ENCODE results near the gene FBXO44. TPM values are rescaled to one million over a fixed set of nuclear protein-coding genes. Genes with fewer than 3 reads are reported as not detected.
A peak's percentile ranks its signal among the peaks of the same experiment; 100 is the strongest.

FBXO44 gene
- total and polyA plus RNA-seq, 2 donors from 2014 or later = 22.5 to 66.6 TPM

DNA sequence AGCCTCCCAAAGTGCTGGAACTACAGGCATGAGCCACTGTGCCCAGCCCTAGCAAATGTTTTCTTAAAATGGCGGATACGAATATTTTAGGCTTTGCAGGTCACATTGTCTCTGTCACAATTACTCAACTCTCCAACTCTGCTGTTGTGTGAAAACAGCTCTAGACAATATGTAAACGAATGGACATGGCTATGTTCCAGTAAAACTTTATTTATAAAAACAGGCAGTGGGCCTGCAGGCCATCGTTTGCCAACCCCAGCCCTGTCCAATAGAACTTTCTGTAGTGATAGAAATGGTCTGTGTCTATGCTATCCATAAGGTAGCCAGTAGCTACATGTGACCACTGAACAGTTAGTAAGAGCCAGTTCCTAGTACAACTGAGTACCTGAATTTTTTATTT is 5.1 kb downstream of the FBXO44 start:
- no peak for DNase-seq
- Histone ChIP-seq H3K9ac (ENCODE audit: low read length in 3 of 3) (no peak overlapping the region), H3K36me3 (ENCODE audit: control insufficient read depth in 2 of 3, insufficient read depth in 3 of 3, low read length in 3 of 3) (peaks cover 0 to 2% (median 0%) of the 10 kb centered on the region in 3 donors), H3K4me3 (ENCODE audit: low read length in 3 of 3) (no peak overlapping the region), H3K9me3 (ENCODE audit: control insufficient read depth in 2 of 3, insufficient read depth in 1 of 3, low read length in 3 of 3) (no peaks in the 10 kb centered on the region), H3K27me3 (ENCODE audit: control insufficient read depth, insufficient read depth, low read length) (no peaks in the 10 kb centered on the region), H3K4me1 (ENCODE audit: control insufficient read depth in 2 of 3, insufficient read depth in 2 of 3, low read depth in 1 of 3, low read length in 3 of 3) (peaks cover 0 to 5% (median 0%) of the 10 kb centered on the region in 3 donors), H3K27ac (ENCODE audit: low read depth in 2 of 2, low read length in 2 of 2) (no peak overlapping the region)
- FAIRE-seq = no peak
- TF ChIP-seq, protein P1, sequence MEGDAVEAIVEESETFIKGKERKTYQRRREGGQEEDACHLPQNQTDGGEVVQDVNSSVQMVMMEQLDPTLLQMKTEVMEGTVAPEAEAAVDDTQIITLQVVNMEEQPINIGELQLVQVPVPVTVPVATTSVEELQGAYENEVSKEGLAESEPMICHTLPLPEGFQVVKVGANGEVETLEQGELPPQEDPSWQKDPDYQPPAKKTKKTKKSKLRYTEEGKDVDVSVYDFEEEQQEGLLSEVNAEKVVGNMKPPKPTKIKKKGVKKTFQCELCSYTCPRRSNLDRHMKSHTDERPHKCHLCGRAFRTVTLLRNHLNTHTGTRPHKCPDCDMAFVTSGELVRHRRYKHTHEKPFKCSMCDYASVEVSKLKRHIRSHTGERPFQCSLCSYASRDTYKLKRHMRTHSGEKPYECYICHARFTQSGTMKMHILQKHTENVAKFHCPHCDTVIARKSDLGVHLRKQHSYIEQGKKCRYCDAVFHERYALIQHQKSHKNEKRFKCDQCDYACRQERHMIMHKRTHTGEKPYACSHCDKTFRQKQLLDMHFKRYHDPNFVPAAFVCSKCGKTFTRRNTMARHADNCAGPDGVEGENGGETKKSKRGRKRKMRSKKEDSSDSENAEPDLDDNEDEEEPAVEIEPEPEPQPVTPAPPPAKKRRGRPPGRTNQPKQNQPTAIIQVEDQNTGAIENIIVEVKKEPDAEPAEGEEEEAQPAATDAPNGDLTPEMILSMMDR (IDR thresholded peaks at IDR 0.05; ENCODE audit: borderline replicate concordance, extremely low read depth, insufficient read depth) = no peak
- intact Hi-C loops (cut with DNase I) = loop anchor here (10.0 kb wide), 1 partner anchor 55 kb away; no protein-coding TSS in a partner anchor

DNA sequence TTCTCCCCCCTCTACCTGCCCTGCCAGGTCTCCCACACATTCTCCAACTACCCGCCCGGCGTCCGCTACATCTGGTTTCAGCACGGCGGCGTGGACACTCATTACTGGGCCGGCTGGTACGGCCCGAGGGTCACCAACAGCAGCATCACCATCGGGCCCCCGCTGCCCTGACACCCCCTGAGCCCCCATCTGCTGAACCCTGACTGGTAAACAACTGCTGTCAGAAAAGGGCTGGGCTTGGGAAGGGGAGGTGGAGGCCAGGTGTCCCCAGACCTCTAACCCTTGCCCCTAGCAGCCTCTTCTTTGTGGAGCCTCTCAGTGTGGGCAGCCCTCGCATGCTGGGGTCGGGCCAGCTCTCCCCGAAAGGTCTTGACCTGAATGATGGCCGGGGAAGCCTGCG is 6.4 kb downstream of the FBXO44 start:
- TF ChIP-seq, protein P1 (IDR thresholded peaks at IDR 0.05; ENCODE audit: borderline replicate concordance, extremely low read depth, insufficient read depth) = no peak
- Histone ChIP-seq H3K9me3 (ENCODE audit: control insufficient read depth in 2 of 3, insufficient read depth in 1 of 3, low read length in 3 of 3) (no peaks in the 10 kb centered on the region), H3K36me3 (ENCODE audit: control insufficient read depth in 2 of 3, insufficient read depth in 3 of 3, low read length in 3 of 3) (peaks cover 0 to 2% (median 0%) of the 10 kb centered on the region in 3 donors), H3K27ac (ENCODE audit: low read depth in 2 of 2, low read length in 2 of 2) (no peak overlapping the region), H3K9ac (ENCODE audit: low read length in 3 of 3) (no peak overlapping the region), H3K27me3 (ENCODE audit: control insufficient read depth, insufficient read depth, low read length) (no peaks in the 10 kb centered on the region), H3K4me1 (ENCODE audit: control insufficient read depth in 2 of 3, insufficient read depth in 2 of 3, low read depth in 1 of 3, low read length in 3 of 3) (no peaks in the 10 kb centered on the region), H3K4me3 (ENCODE audit: low read length in 3 of 3) (no peak overlapping the region)
- DNase-seq = no peak
- intact Hi-C loops (cut with DNase I) = loop anchor here (10.0 kb wide), 1 partner anchor 54 kb away; no protein-coding TSS in a partner anchor
- FAIRE-seq = no peak

DNA sequence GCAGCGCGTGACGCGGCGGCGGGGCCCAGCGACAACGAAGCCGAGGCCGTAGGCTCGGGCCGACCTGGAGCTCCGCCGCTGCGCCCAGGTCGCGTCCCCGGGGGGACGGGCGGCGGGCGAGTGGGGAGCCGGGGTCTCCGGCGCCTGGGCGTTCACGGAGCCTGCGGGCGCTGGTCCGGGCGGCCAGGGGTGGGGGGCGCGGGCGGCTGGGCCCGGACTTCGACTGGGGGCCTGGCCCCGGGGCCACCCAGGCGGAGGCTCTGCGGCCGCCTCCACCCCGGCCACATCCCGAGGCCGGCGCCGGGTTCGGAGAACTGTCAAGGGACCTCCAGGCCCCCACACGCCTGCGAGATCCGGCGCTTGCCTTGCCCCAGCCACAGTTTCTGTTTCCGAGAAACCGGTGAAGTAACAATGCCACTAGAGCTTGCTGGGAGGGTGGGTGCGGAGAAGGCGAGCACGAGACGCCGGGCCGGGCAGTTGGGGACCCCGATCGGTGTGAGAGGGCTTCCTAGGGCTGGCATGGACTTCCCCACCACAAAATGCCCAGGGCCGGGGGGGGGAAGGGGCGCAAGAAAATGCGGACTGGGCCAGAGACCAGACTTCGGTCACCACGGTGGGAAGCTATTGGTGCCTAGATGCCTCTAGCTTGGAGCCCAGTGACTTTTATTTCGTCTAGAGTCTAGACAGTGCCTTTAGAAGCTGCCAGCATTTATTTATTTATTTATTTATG is 9.8 kb downstream of the FBXO44 start:
- Histone ChIP-seq H3K4me3 (ENCODE audit: low read length in 3 of 3) (peak overlapping the region in 2 of 3 donors; percentile 5 to 64), H3K4me1 (ENCODE audit: control insufficient read depth in 2 of 3, insufficient read depth in 2 of 3, low read depth in 1 of 3, low read length in 3 of 3) (no peaks in the 10 kb centered on the region), H3K27ac (ENCODE audit: low read depth in 2 of 2, low read length in 2 of 2) (peak overlapping the region in 1 of 2 donors; percentile 32), H3K27me3 (ENCODE audit: control insufficient read depth, insufficient read depth, low read length) (no peaks in the 10 kb centered on the region), H3K9ac (ENCODE audit: low read length in 3 of 3) (peak overlapping the region in 1 of 3 donors; percentile 73), H3K9me3 (ENCODE audit: control insufficient read depth in 2 of 3, insufficient read depth in 1 of 3, low read length in 3 of 3) (no peaks in the 10 kb centered on the region), H3K36me3 (ENCODE audit: control insufficient read depth in 2 of 3, insufficient read depth in 3 of 3, low read length in 3 of 3) (no peaks in the 10 kb centered on the region)
- TF ChIP-seq, protein P1 (IDR thresholded peaks at IDR 0.05; ENCODE audit: borderline replicate concordance, extremely low read depth, insufficient read depth) = no peak
- peak in 3 of 5 donors; percentile 38 to 65 (median 62) for DNase-seq
- no peak for FAIRE-seq
- intact Hi-C loops (cut with DNase I) = loop anchor here (10.0 kb wide), 1 partner anchor 50 kb away; no protein-coding TSS in a partner anchor
